NT2/D1 (cell line): Measurements from ENCODE around the gene TGM5.

Source experiments
- YY1 ChIP-seq: IDR thresholded peaks from 2 replicates; pipeline ENCODE4 v1.6.1; 2011; ENCODE audit not compliant: insufficient read length, insufficient read depth
- ZNF274 ChIP-seq: IDR thresholded peaks from 2 replicates; pipeline ENCODE4 v1.6.1; 2011; ENCODE audit warnings: mild to moderate bottlenecking, low read depth, low read length

DNA sequence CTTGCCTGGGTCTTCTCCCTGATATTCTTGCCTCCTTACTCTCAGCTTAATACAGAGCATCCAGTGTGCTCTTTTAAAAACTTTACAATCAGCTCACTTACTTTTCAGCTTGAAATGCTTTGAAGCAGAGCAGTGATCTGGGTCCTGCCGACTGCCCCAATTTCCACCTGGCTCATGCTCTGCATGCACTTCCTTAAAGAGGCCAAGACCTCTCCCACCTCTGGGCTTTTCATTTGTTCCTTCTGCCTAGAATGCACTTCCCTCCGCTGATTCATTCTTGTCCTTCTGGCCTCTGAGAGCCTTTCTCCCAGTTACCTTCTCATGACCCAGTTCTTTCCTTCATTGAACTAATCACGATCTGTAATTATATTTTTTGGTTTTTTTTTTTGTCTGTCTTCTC is 83.5 kb downstream of the TGM5 start:
- TF ChIP-seq YY1, result no peak
- no peak for TF ChIP-seq ZNF274
